Right cardiac atrium (tissue), 5 donors: ENCODE results near the gene RAPGEF1. TPM values are rescaled to one million over a fixed set of nuclear protein-coding genes. Genes with fewer than 3 reads are reported as not detected.

Experiments used
- ATAC-seq, 2 donors: fragments of 200-7000 bp; cut with Tn5 transposase; one replicate each; pipeline versions ENCODE4 v1.8.0 to v1.9.1; 2020; ENCODE audit warnings: moderate library complexity in 2 of 2, mild to moderate bottlenecking in 1 of 2
- DNase-seq, 3 donors: peaks; one replicate each; pipeline ENCODE4 v3.0.0-alpha.2; 2020
- H3K27ac ChIP-seq: one replicate; pipeline ENCODE4 v1.5.1; 2013; ENCODE audit warnings: mild to moderate bottlenecking, low read length, control low read depth, moderate library complexity
- H3K27me3 ChIP-seq: one replicate; pipeline ENCODE4 v1.6.1; 2013; ENCODE audit not compliant: control insufficient read depth, insufficient read depth
- H3K4me1 ChIP-seq: one replicate; pipeline ENCODE4 v1.6.1; 2013; ENCODE audit warnings: low read length; ENCODE audit not compliant: control insufficient read depth, insufficient read depth
- H3K4me3 ChIP-seq: one replicate; pipeline ENCODE4 v1.5.1; 2013; ENCODE audit warnings: low read length, control low read depth
- H3K9me3 ChIP-seq: one replicate; pipeline ENCODE4 v1.6.1; 2013; ENCODE audit warnings: low read length; ENCODE audit not compliant: control insufficient read depth
- WGBS: extraction: QIAGEN DNeasy Blood & Tissue Kit; methylation state at CpG from one replicate; pipeline ENCODE4 v1.1.7; 2013; 5-methylcytosine and 5-hydroxymethylcytosine counted together
- intact Hi-C, 4 donors: fragments of 100-400 bp; cut with DNase I; formaldehyde crosslinking; loops; one replicate each; pipeline versions ENCODE4 v1.11.0 to v1.14.0; 2022 to 2023
- polyA plus RNA-seq: library from polyadenylated mRNA; stranded (reverse); fragments of 200-250 nt; gene quantifications from one replicate; pipeline ENCODE4 v1.2.3, GENCODE V29; 2013
- total RNA-seq, 4 donors: library from RNA; stranded (reverse); fragmentation: NEBNext Ultra II Directional; extraction: Animal tissue kit (Norgen Biotek cat#: 25700); gene quantifications; one replicate each; pipeline ENCODE4 v1.2.1, GENCODE V29; 2021
- donor health status: healthy with polysubstance abuse.
- donor health status: DM: no; HTN: yes; CAD: no.
- donor health status: DM: no; HTN: no; CAD: no.
- donor health status: DM: no; HTN: yes; CAD: no; lungs with severe emphysema.
- donor health status: DM: yes; HTN: yes; CAD: no.

The RAPGEF1 gene
- total and polyA plus RNA-seq, 5 donors: 58.5 to 100 (median 88.6) TPM

DNA sequence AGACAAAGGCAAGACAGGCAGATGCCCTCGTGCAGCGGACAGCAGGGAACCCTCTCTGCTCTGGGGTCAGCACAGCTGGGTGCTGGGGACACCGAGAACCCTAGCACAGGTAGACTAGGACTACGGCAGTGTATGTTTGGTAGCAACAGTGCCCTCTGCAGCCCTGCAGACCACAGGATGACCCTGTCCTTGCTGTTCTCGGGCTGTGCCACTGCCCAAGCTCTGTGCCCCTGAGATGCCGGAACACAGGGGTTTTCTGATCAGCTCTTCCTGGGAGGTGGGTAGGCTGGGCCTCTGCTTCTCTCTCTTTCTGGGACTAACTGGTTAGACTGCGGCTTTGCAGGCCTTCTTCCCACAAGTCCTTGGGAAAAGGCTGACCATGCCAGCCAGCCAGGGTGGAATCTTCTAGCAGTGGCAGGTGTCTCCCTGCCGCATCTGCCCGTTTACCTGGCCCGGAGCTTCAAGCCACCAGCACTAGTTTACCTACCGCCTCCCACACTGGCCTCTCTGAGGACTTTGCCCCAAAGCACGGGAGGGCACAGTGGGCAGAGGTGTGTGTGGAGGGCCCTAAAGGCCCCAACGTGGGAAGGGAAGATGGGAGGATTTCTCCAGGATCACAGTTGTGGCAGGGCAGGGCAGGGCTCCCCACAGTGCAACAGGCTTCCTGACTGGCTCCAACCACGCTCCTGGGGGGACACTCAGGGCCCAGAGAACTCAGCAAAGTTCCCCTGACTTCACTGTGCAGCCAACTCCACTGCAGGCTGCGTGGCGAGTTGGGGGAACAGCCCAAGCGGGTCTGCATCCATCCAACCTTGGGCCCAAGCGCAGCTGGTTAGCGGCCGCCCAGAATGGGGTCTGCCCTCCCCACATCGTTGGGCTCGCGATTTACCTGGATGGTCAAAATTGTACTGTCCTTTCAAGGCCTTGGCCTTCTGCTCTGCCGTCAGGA, 210.0 kb downstream of the RAPGEF1 start:
- H3K4me1 ChIP-seq: peaks cover 3% of the 10 kb centered on the region
- ATAC-seq (no peak), DNase-seq (peak in 1 of 3 donors; percentile 48)
- no peaks in the 10 kb centered on the region for H3K9me3 ChIP-seq
- 61% methylated on average over 24 of the region's 24 CpGs for WGBS
- peak overlapping the region; percentile 96 for H3K4me3 ChIP-seq
- H3K27ac ChIP-seq: no peak overlapping the region
- no peaks in the 10 kb centered on the region for H3K27me3 ChIP-seq
- intact Hi-C loops: no loop called here

DNA sequence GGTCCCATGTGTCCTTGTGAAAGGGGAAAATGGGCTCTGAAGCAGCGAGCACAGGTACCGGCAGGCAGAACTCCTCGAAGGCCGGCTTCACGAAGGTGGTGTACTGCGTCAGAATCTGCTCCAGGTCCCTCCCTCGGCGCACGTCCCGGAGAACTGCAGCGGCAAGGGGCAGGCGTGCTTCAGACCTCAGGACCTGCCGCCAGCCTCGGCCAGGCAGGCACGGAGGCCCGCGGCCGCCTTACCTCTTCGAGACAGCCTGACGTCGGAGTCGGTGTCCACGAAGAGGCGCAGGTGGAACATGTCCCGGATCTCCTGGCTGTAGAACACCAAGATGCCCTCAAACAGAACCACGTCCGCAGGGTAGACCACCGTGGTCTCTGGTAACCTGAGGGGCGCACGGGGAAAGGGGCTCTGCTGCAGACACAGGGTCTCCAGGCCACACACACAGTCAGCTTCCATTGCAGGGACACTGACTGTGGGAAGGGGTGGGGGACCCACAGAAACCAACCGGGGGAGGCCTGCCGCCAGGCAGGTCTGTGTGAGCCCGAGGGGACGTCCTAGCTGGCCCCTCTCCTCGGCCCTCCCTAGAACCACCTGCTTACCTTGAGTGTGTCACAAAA, 210.9 kb downstream of the RAPGEF1 start:
- H3K4me1 ChIP-seq: peaks cover 3% of the 10 kb centered on the region
- H3K4me3 ChIP-seq: no peak overlapping the region
- peak in 1 of 3 donors; percentile 53 for DNase-seq
- H3K9me3 ChIP-seq: no peaks in the 10 kb centered on the region
- ATAC-seq: no peak
- 96% methylated on average over 35 of the region's 35 CpGs for WGBS
- no peaks in the 10 kb centered on the region for H3K27me3 ChIP-seq
- no peak overlapping the region for H3K27ac ChIP-seq
- intact Hi-C loops: no loop called here

DNA sequence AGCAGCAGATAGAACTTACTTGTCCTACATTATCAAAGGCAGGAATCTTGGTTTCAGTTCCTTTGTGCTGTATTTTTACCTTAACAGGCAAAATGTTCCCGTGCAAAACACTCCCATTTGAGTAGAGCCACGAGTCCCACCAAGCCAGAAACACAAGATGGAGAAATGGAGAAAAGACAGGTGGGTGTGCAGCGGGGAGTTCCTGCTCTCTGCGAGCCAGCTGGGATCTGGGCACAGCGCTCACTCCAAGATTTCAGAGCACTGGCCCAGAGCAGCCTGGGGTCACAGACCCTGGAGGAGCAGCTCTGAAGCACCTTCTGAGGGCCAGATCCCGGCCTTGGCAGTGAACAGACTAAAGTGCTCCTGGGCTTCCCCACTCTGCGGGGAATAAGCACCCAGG, 211.7 kb downstream of the RAPGEF1 start:
- no peak overlapping the region for H3K4me3 ChIP-seq
- no peaks in the 10 kb centered on the region for H3K9me3 ChIP-seq
- DNase-seq (peak in 1 of 3 donors; percentile 33), ATAC-seq (no peak)
- H3K4me1 ChIP-seq: peaks cover 3% of the 10 kb centered on the region
- no peak overlapping the region for H3K27ac ChIP-seq
- 91% methylated on average over 7 of the region's 7 CpGs for WGBS
- no peaks in the 10 kb centered on the region for H3K27me3 ChIP-seq
- intact Hi-C loops: no loop called here

Other genes starting within 250 kb of the RAPGEF1 start
- 10 to 100 TPM; 17.3 to 21.9 (median 20.4) TPM for gene POMT1, start 237.2 kb downstream of the RAPGEF1 start, total RNA-seq
- gene POMT1, start 237.2 kb downstream of the RAPGEF1 start, polyA plus RNA-seq: 18.4 TPM
- 10 to 100 TPM; 26.1 to 32.0 (median 27.9) TPM for gene UCK1, start 208.8 kb downstream of the RAPGEF1 start, total RNA-seq
- gene UCK1, start 208.8 kb downstream of the RAPGEF1 start, polyA plus RNA-seq: 31.5 TPM
- not detected for gene PRRT1B, start 194.6 kb downstream of the RAPGEF1 start, total RNA-seq
- gene PRRT1B, start 194.6 kb downstream of the RAPGEF1 start, polyA plus RNA-seq: not detected